ENCODE data around the gene PLA2G2F.

DNA sequence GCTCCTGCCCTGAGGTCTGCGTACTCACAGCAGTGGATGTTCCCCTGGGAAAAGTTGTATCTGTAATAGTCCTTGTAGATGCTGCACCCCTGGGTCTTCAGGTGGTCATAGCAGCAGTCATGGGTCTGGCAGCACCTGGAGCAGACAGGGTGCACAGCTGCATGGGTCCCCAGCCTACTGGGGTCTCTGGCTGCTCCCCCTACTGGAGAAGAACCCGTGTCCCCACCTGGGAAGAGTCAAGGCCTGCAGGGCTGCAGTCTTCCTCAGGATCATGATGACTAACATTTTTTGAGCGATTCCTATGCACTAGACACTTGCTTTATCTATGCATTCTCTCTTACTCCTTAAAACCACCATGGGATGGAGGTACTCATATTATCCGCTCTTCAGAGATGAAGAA, 23.6 kb upstream of the PLA2G2F start:
- TF ChIP-seq, protein P1, sequence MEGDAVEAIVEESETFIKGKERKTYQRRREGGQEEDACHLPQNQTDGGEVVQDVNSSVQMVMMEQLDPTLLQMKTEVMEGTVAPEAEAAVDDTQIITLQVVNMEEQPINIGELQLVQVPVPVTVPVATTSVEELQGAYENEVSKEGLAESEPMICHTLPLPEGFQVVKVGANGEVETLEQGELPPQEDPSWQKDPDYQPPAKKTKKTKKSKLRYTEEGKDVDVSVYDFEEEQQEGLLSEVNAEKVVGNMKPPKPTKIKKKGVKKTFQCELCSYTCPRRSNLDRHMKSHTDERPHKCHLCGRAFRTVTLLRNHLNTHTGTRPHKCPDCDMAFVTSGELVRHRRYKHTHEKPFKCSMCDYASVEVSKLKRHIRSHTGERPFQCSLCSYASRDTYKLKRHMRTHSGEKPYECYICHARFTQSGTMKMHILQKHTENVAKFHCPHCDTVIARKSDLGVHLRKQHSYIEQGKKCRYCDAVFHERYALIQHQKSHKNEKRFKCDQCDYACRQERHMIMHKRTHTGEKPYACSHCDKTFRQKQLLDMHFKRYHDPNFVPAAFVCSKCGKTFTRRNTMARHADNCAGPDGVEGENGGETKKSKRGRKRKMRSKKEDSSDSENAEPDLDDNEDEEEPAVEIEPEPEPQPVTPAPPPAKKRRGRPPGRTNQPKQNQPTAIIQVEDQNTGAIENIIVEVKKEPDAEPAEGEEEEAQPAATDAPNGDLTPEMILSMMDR (IDR thresholded peaks at IDR 0.05; ENCODE audit: insufficient read depth, low read length, poor library complexity, severe bottlenecking), result no peak
- TF ChIP-seq EZH2phosphoT487 (conservative IDR thresholded peaks at IDR 0.05; ENCODE audit: low read length), result no peak
